Germinal center (tissue), 1 donor: ENCODE measurements around the gene PUS1.
"Not testable (repeated sequence)": the region's sequence is repeated elsewhere in the genome, so short reads cannot be mapped to it uniquely, and the experiment has no call there.

Experiments used
- DNase-seq: peaks from one replicate; pipeline ENCODE4 v3.0.0; 2012; ENCODE audit warnings: mixed read lengths, low spot score

The PUS1 gene

DNA sequence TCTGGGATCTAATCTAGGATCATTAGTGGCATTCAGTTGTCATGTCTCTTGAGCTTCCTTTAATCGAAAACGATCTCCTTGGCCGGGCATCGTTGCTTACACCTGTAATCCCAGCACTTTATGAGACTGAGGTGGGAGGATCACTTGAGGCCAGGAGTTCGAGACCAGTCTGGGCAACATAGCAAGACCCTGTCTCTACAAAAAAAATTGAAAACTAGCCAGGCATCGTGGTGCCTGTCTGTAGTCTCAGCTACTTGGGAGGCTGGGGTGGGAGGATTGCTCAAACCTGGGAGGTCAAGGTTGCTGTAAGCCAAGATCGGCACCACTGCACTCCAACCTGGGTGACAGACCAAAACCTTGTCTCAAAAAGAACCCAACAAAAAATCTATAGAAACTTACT, 9.0 kb downstream of the PUS1 start:
- DNase-seq, result no peak

DNA sequence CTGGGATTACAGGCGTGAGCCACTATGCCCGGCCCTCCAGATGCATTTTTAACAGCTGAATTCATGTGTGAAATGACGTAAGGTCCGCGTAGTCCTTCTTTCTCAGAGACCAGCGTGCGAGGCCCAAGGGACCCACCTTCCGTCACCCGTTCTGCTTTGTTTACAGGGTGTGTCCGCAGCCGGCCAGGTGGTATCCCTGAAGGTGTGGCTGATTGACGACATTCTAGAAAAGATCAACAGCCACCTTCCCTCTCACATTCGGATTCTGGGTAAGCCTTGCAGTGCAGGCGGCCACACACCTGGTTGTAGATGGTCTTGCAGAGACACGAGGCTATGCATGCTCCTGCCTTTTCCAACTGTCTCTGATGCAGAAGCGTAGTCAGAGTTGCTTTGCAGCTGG, 9.9 kb downstream of the PUS1 start:
- DNase-seq, result no peak

DNA sequence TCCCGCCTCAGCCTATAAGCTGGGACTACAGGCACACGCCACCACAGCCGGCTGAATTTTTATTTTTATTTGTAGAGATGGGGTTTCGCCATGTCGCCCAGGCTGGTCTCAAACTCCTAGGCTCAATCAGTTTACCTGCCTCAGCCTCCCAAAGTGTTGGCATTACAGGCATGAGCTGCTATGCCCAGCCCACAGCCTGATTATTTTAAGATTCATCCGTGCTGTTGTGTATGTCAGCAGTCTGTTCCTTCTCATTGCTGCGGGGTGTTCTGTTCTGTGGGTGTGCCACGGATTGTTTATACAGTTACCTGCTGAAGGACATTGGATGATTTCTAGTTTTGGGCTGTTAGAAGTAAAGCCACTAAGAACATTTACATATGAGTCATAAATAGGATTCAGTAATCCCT, 11.1 kb downstream of the PUS1 start:
- no peak for DNase-seq

DNA sequence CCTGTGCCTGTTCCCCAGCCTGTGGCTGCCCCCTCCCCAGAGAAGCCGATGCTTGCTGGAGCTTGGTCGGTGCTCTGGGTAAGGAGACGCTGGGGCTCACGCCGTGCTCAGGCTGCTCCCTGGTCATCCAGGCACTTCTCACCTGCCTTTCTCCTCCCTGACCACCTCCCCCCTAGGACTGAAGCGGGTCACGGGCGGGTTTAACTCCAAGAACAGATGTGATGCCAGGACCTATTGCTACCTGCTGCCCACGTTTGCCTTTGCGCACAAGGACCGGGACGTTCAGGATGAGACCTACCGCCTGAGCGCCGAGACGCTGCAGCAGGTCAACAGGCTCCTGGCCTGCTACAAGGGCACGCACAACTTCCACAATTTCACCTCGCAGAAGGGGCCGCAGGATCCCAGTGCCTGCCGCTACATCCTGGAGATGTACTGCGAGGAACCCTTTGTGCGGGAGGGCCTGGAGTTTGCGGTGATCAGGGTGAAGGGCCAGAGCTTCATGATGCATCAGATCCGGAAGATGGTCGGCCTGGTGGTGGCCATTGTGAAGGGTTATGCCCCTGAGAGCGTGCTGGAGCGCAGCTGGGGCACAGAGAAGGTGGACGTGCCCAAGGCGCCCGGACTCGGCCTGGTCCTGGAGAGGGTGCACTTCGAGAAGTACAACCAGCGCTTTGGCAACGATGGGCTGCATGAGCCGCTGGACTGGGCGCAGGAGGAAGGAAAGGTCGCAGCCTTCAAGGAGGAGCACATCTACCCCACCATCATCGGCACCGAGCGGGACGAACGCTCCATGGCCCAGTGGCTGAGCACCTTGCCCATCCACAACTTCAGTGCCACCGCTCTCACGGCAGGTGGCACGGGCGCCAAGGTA, 12.3 kb downstream of the PUS1 start:
- DNase-seq, result no peak

DNA sequence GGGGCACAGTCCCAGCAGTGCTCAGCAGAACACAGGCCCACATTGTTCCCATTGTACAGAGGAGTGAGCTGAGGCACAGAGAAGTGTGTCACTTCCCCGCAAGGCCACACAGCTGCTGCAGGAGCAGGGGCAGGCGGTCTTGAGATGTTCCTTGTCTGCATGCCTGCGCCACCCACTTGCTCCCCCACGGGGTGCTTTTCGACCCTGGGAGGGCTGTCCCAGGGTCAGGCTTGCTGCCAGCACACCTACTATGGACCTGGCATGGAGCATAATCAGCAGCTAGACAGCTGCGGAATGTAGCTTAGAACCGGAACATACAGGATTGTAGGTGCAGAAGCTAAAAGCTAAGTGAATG, 12.9 kb downstream of the PUS1 start:
- no peak for DNase-seq

DNA sequence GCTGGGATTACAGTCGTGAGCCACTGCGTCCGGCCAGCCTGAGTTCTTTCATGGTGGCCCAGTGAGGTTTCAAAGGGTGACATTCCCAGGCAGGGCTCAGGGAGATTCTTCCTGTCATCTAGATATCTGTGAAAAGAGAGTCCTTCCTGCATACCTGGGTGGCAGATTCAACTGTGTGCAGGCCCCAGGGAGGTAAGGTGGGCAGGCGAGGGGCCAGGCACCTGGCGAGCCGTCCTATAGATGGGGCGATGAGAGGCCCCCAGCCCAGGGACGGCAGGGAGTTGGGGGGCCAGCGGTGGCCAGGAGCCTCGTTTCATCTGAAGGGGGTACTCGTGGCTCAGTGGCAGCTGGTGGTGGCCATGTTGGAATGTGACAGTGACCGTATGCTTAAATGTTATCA, 13.6 kb downstream of the PUS1 start:
- DNase-seq, result no peak

DNA sequence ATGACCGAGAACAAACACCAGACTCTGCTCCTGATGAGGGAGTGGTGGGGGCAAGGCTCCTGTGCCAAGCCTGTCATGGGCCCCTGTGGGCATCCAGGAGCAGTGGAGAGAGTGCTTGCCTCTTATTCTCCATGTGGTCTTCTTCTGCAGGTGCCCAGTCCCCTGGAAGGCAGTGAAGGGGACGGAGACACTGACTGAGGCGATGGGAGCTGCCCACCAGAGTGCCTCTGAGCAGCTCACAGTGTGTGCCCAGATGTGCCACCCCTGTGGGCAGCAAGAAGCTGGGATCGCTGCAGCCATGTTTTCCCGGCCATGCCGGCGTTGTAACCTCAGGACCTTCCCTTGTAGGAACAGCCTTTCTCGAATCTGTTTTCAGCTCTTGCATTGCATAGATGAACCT, 14.3 kb downstream of the PUS1 start:
- DNase-seq, result no peak

DNA sequence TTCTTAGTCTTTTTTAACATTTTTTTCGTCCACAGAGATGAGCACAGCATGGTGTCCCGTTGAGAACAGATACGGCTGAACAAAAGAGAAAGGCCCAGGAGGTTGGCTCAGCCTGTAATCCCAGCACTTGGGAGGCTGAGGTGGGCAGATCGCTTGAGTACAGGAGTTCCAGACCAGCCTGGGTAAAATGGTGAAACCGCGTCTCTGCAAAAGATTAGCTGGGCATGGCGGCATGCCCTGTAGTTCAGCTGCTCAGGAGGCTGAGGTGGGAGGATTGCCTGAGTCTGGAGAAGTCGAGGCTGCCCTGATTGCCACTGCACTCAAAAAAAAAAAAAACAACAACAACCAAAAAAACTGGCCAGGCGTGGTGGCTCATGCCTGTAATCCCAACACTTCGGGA, 14.8 kb downstream of the PUS1 start:
- no peak for DNase-seq

DNA sequence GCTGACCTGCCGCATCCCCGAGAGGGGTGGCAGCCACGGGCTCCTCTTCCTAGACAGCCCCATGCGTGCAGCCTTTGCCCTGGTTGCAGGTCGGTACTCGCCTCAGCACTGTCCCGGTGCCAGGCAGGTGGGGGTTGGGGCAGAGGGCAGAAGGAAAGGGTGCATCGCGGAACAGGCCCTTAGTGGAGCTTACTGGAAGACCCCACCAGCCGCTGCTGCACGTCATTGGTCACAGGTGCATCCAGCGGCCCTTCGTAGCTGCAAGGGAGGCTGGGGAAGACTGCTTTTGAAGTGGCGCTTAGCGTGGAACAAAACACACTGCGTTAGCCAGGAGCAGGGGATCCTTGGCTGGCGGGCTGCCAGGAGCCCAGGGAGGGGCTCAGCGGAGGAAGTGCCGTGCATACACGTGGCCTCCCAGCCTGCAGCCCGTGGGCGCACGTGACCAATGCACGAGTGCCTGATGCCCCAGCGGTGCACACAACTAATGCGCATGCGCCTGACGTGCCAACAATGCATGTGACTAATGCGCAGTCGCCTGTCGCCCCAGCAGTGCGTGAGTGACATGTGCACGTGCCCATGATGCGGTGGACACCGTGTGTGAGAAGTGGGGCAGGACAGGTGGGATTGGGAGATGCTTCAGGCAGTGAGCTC, 15.7 kb downstream of the PUS1 start:
- DNase-seq, result no peak

DNA sequence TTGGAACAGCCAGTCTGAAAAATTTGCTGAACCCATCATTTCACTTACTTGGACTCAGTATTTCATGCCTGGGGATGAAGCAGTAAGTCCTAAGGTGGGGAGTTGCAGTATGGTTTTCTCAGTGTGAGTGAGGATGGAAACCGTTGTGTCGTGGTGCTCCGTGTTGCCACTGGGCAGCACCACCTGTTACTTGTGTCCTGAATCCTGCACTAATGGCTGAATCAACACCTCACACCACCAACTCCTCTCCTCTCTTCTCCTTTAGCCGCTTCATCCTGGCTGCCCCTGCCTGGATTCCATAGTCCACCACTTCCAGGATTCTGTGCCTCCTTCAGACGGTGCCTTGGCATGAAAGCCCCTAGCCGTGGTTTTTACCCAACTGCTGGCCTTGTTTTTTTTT, 17.7 kb downstream of the PUS1 start:
- no peak for DNase-seq

DNA sequence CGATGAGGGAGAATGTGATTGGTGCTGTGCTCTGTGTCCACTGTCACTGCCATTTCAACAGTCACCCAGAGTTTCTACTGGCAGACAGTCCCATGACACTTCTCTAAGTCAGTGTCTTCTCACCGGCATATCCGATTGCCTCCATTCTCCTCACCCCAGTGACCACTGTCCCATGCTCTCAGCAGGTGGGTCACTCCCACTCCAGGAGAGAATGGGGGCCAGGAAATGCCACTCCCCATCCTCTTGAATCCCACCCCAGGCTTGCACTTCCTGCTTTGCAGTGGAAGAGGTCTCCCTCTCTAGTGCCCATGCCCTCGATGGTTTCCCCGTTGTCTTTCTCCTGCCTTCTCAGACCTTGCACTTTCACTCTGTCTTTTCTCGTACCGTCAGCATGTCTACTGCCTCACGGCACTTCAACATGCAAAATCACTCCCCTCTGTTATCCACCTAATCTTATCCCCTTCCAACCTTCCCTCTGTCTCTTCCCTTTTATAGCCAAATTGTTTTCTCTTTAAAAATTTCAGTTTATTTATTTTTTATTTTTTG, 18.5 kb downstream of the PUS1 start:
- DNase-seq, result no peak

DNA sequence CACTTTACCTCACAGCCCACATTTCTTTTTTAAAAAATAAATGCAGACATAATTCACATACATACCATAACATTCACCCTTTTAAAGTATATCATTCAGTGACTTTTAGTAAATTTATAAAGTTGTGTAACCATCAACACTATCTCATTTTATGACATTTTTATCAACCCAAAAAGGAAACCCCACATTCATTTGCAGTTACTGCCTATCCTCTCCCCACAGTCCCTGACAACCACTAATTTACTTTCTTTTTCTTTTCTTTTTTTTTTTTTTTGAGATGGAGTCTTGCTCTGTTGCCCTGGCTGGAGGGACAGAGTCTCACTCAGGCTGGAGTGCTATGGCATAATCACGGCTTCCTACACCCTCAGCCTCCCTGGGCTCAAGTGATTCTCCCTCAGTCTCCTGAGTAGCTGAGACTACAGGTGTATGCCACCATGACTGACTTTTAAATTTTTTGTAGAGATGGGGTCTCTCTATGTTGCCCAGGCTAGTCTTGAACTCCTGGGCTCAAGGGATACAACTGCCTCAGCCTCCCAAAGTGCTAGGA, 19.2 kb downstream of the PUS1 start:
- no peak for DNase-seq

DNA sequence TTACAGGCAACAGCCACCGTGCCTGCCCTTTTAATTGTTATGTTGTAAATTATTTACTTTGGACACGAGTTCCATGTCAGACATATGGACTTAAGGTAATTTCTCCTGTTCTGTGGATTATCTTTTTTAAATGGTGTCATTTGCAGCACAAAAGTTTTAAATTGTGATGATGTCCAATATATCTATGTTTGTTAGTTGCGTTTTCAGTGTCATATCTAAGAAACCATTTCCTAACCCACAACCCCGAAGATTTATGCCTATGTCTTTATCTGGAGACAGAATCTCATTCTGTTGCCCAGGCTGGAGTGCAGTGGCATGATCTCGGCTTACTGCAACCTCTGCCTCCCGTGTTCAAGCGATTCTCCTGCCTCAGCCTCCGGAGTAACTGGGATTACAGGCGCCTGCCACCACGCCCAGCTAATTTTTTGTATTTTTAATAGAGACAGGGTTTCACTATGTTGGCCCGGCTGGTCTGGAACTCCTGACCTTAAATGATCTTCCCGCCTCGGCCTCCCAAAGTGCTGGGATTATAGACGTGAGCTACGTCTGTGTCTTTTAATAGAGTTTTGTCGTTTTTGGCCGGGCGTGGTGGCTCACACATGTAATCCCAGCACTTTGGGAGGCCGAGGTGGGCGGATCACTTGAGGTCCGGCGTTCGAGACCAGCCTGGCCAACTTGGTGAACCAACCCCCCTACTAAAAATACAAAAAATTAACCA, 19.8 kb downstream of the PUS1 start:
- DNase-seq, result not testable (repeated sequence)

DNA sequence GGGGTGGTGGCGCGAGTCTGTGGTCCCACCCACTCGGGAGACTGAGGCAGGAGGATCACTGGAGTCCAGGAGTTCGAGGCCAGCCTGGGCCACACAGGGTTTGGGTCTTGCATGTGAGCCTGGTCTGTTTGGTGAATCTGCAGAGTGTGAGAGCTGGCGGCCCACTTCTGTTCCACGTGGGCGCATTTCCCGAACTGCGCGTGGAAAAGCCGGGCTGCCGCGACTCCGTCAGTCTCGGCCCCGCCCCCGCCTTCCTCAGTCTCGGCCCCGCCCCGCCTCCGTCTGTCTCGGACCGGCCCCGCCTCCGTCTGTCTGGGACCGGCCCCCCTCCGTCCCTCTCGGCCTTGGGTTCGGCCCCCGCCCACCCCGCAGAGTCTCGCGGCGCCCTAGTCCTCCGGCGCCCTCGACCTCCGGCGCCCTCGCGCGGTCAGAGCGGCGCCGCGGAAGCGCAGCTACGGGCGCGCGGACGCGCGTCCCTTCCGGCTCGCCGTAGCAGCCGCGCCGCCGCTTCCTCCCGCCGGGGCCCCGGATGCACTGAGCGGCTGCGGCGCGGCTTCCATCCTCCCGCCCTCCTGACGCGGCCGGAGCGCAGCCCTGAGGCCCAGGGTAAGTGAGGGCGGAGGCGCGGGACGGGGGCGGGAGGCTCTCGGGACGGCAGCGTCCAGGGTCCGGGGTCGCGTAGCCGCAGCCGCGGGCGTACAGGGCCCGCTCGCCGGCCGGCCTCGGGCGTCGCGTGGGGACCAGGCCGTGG, 20.5 kb downstream of the PUS1 start, which contains the start of gene EP400:
EP400 (plus strand) TSS at position 512 of the 751 bp plus-strand sequence. CDS start 10,678 bp downstream, outside the sequence.
- DNase-seq, result peak; percentile 95

DNA sequence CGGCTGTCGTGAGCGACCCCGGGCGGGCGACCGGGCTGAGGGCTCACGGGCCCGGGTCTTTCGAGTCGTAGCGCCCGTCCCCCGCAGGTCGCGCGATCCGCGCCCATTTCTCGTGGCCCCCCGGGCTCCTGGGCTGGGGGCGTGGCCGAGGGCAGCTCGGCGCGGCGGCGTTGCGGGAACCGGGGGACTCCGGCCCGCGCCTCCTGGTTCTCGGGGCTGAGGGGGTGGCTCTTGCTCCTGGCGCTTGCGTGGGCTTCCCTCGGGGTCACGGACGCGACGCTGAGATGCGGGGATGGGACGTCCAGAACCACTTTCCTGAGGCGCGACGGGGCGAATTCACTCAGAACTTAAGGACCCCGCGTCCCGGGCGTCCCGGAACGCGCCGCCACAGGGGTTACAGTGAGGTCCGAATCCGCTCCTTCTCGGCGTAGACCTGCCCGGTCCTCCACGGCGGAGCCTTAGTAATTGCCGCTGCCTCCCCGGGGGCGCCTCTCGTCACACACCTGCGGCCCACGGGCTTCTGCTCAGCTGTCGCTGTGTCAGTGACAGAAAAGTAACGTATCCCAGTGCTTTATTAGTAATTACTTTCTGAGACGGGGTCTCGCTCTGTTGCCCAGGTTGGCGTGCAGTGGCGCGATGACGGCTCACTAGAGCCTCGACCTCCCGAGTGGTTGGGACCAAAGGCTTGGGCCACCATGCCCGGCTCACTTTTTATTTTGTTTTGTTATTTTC, 21.3 kb downstream of the PUS1 start:
- DNase-seq, result peak; percentile 47

DNA sequence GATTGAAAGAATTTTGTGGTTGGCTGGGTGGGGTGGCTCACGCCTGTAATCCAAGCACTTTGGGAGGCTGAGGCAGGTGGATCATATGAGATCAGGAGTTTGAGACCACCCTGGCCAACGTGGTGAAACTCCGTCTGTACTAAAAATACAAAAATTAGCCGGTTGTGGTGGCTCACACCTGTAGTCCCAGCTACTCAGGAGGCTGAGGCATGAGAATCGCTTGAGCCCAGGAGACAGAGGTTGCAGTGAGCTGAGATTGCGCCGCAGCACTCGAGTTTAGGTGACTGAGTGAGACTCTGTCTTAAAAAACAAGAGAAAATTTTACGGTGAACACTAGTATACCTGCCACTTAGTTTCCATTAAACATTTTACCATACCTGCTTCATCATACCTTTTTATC, 24.7 kb downstream of the PUS1 start:
- DNase-seq, result not testable (repeated sequence)

DNA sequence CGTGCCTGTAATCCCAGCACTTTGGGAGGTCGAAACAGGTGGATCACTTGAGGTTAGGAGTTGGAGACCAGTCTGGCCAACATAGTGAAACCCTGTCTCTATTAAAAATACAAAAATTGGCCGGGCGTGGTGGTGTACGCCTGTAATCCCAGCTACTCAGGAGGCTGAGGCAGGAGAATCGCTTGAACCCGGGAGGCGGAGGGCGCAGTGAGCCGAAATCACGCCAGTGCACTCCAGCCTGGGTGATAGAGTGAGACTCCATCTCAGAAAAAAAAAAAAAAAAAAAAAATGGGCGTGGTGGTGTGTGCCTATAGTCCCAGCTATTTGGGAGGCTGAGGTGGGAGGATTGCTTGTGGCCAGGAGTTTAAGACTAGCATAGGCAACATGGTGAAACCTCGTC, 25.4 kb downstream of the PUS1 start:
- not testable (repeated sequence) for DNase-seq

DNA sequence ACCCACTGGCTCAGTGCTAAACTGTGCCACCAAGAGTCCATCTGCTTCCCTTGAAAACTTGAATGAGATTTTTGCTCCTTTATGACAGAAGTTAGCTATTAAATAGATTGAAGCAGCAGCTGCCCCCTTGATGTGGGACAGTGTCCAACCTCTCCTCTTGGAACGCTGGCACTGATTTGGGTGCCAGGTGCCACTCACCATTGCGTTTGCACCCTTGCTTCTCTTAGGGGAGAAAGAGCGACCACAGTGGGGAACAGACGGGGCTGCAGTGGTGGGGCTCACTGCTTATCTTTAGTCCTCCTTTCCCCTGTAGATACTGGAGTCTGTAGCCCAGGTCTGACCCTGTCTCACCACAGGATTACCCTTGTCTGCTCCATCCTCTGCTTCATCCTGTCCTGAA, 30.0 kb downstream of the PUS1 start:
- DNase-seq, result no peak

DNA sequence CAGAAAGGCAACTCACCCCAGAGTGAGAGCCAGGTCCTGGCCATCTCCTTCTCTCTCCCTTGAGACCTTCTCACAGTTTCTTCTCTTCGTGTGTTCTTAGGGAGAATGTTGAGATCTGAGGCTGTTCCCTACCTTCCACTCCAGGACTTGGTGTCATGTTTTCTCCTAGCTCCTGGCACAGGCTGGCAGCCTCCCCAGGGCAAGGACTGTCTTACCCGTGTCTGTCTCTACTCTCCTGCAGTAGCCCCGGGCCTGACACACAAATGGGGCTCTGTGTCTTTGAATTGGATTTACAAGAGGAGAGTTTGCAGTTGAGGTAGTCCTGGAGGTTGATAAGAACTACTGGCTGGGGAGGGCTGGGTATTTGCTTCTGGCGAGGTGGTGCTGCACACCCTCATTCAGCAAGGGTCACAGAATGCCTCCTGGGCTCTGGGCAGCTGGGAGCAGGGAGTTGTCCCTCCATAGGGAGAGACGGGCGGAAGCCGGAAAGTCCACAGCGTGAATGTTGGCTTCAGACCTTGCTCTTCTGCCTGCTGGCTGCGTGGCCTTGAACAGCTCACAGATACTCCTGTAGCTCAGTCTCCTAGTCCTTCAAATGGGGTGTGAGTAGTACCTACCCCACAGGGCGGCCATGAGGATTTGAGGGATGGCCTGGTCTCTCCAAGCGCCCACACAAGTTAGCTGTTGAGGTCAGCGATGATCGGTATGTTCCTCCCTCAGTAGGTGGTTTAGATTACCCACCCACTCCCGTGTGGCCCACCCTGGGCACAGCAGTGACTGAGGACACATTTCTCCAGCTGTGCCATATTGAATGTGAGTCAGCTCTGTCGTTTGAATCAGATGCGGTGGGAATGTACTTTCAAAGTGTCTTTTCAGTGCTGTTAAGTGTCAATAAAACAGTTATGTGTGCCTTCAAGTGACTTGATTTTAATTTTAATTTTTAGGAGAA, 30.8 kb downstream of the PUS1 start:
- no peak for DNase-seq
